NB4 (cell line): Measurements from ENCODE around the gene FMO5.

Experiments
- DNase-seq: peaks from one replicate; pipeline ENCODE4 v3.0.0; 2010; ENCODE audit warnings: low read depth
- H3K4me3 ChIP-seq: one replicate; pipeline ENCODE4 v1.5.1; 2011; ENCODE audit warnings: mild to moderate bottlenecking, low read depth, low read length, moderate library complexity
- CTCF ChIP-seq: IDR thresholded peaks from one replicate; pipeline ENCODE4 v1.5.1; 2012; ENCODE audit warnings: low read depth, low read length
- MAX ChIP-seq: IDR thresholded peaks from 2 replicates; pipeline ENCODE4 v1.6.1; 2011; ENCODE audit warnings: low read depth, low read length
- MYC ChIP-seq: IDR thresholded peaks from 2 replicates; pipeline ENCODE4 v1.6.1; 2011; ENCODE audit warnings: low read depth, low read length
- POLR2A ChIP-seq: IDR thresholded peaks from 2 replicates; pipeline ENCODE4 v1.6.1; 2011; ENCODE audit warnings: mild to moderate bottlenecking; ENCODE audit not compliant: insufficient read length; ENCODE audit errors: extremely low read depth

Gene FMO5

GRCh38 chr1:147156642-147157041, 68.5 kb downstream of the FMO5 start:
- no peak overlapping the region for H3K4me3 ChIP-seq
- TF ChIP-seq MAX (no peak), MYC (no peak), POLR2A (no peak), CTCF (no peak)
- DNase-seq, result no peak

GRCh38 chr1:147152772-147153171, 72.4 kb downstream of the FMO5 start:
- DNase-seq, result no peak
- TF ChIP-seq CTCF, result no peak
- TF ChIP-seq POLR2A, result no peak
- no peak for TF ChIP-seq MAX
- no peak for TF ChIP-seq MYC
- H3K4me3 ChIP-seq, result no peak overlapping the region

DNA sequence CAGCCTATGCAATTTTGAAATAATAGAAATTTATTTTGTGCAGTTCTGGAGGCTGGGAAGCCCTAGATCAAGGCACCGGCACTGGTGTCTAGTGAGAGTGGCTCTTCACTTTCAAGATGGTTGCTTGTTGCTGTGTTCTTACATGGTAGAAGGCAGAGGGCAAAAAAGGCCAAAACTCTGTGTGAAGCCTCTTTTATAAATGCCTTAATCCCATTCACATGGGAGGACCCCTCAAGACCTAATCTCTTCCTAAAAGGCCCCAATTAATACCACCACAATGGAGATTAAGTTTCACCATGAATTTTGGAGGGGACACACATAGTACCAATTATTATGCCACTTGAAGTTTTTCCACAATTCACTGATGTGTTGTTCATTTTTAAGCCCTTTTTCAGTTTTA, 73.9 kb downstream of the FMO5 start:
- no peak overlapping the region for H3K4me3 ChIP-seq
- TF ChIP-seq MAX, result no peak
- no peak for TF ChIP-seq MYC
- no peak for TF ChIP-seq POLR2A
- no peak for TF ChIP-seq CTCF
- DNase-seq, result no peak

- no peak overlapping the region for H3K4me3 ChIP-seq
- TF ChIP-seq POLR2A (no peak), MYC (no peak), CTCF (no peak), MAX (no peak)
- DNase-seq, result no peak
Measured at GRCh38 chr1:147142886-147143285, 82.3 kb downstream of the FMO5 start.
